GM12878 (cell line): ENCODE measurements around the gene SLC2A4. TPM values are rescaled to one million over a fixed set of nuclear protein-coding genes. Genes with fewer than 3 reads are reported as not detected.

Experiments
- ATAC-seq: fragments of 200-7000 bp; cut with Tn5 transposase; 3 replicates; pipeline ENCODE4 v1.9.1; 2020; ENCODE audit warnings: mild to moderate bottlenecking, moderate library complexity
- BruUV-seq: library from RNA; stranded (reverse); fragments of 400-500 nt; replicated peaks from 2 replicates; lab custom pipeline; 2021; lab: Mats Ljungman, UMichigan
- CTCF ChIA-PET: fragments of 300-600 bp; sonication (Branson Sonifier 250); formaldehyde crosslinking; extraction: SDS; loops from one replicate; lab custom pipeline; 2021; ENCODE audit warnings: inconsistent platforms; lab: Yijun Ruan, JAX
- POLR2A ChIA-PET: fragments of 350-600 bp; formaldehyde crosslinking; extraction: SDS; loops from one replicate; lab custom pipeline; 2021; ENCODE audit warnings: inconsistent platforms; lab: Charles Lee
- RAD21 ChIA-PET: fragments of 300-600 bp; sonication (Branson Sonifier 250); formaldehyde crosslinking; loops from one replicate; lab custom pipeline; 2023; ENCODE audit warnings: antibody characterized with exemption; ENCODE audit not compliant: unreplicated experiment; lab: Charles Lee
- SMC1A ChIA-PET: fragments of 300-600 bp; sonication (Branson Sonifier 250); formaldehyde crosslinking; loops from one replicate; lab custom pipeline; 2023; ENCODE audit not compliant: unreplicated experiment, uncharacterized antibody; lab: Charles Lee
- DNase-seq: peaks from one replicate; pipeline ENCODE4 v3.0.0-alpha.2; 2011; ENCODE audit warnings: low read depth, low spot score
- FAIRE-seq: peaks from 3 replicates; lab custom pipeline; 2011; peaks lifted over from hg19 to GRCh38; lab: Jason Lieb, UNC
- H2AFZ ChIP-seq: 2 replicates; pipeline ENCODE4 v1.6.0; 2011; ENCODE audit warnings: low read depth, low read length, control low read depth; ENCODE audit not compliant: control insufficient read depth
- H3K27ac ChIP-seq: 2 replicates; pipeline ENCODE4 v1.5.1; 2011; ENCODE audit warnings: control low read depth; ENCODE audit not compliant: control insufficient read depth, insufficient read depth
- H3K27me3 ChIP-seq, 2 experiments: replicated peaks in 1 of 2; 2 replicates each; pipeline versions ENCODE4 v1.6.0 to v1.6.1; 2011; ENCODE audit warnings: low read length in 1 of 2; ENCODE audit not compliant: control insufficient read depth in 2 of 2, insufficient read depth in 2 of 2
- H3K36me3 ChIP-seq, 2 experiments: 2 replicates each; pipeline ENCODE4 v1.5.1; 2011; ENCODE audit warnings: low read length in 1 of 2; ENCODE audit not compliant: control insufficient read depth in 2 of 2, insufficient read depth in 2 of 2
- H3K4me1 ChIP-seq: 2 replicates; pipeline ENCODE4 v1.6.1; 2011; ENCODE audit warnings: mild to moderate bottlenecking, low read length, moderate library complexity, mixed read lengths; ENCODE audit not compliant: control insufficient read depth, insufficient read depth
- H3K4me2 ChIP-seq: 2 replicates; pipeline ENCODE4 v1.6.0; 2011; ENCODE audit warnings: control low read depth; ENCODE audit not compliant: control insufficient read depth, insufficient read depth
- H3K4me3 ChIP-seq: fragments of 200-600 bp; sonication (generic); 2 replicates; pipeline ENCODE4 v1.5.1; 2016
- H3K79me2 ChIP-seq: 2 replicates; pipeline ENCODE4 v1.6.0; 2011; ENCODE audit warnings: low read length; ENCODE audit not compliant: control insufficient read depth, insufficient read depth
- H3K9ac ChIP-seq: 2 replicates; pipeline ENCODE4 v1.8.0; 2011; ENCODE audit warnings: low read length, control low read depth, mixed read lengths; ENCODE audit not compliant: control insufficient read depth, insufficient read depth
- H3K9me3 ChIP-seq: replicated peaks from 3 replicates; pipeline ENCODE4 v1.5.1; 2011; ENCODE audit warnings: mild to moderate bottlenecking, low read length; ENCODE audit not compliant: control insufficient read depth, insufficient read depth
- H4K20me1 ChIP-seq: 2 replicates; pipeline ENCODE4 v1.6.0; 2011; ENCODE audit not compliant: control insufficient read depth, insufficient read depth
- CBX5 ChIP-seq: sonication (generic); IDR thresholded peaks from 2 replicates; pipeline ENCODE4 v1.6.1; 2016; ENCODE audit warnings: low read depth, moderate library complexity, mild to moderate bottlenecking, inconsistent platforms
- DPF2 ChIP-seq: fragments of 450-650 bp; IDR thresholded peaks from 2 replicates; pipeline ENCODE4 v1.6.1; 2017; ENCODE audit warnings: mild to moderate bottlenecking
- EP300 ChIP-seq, 2 experiments: fragments of 150-350 bp in 1 of 2; IDR thresholded peaks; 2 replicates each; pipeline ENCODE4 v1.6.1; 2011 to 2012; ENCODE audit warnings: low read depth in 2 of 2, low read length in 2 of 2, borderline replicate concordance in 1 of 2, improper control_type of control experiment in 1 of 2, inconsistent platforms in 1 of 2; ENCODE audit not compliant: control insufficient read depth in 1 of 2
- GABPA ChIP-seq: IDR thresholded peaks from 2 replicates; pipeline ENCODE4 v1.6.1; 2014; ENCODE audit warnings: antibody characterized with exemption, low read depth, mild to moderate bottlenecking, inconsistent platforms
- GATAD2B ChIP-seq: fragments of 450-650 bp; conservative IDR thresholded peaks from 2 replicates; pipeline ENCODE4 v1.6.1; 2017; ENCODE audit warnings: low read depth, mild to moderate bottlenecking, moderate library complexity
- IKZF2 ChIP-seq, 2 experiments: fragments of 450-650 bp; IDR thresholded peaks; 2 replicates each; pipeline ENCODE4 v1.6.1; 2017; ENCODE audit warnings: mild to moderate bottlenecking in 2 of 2, moderate library complexity in 2 of 2
- KLF5 ChIP-seq: fragments of 450-650 bp; IDR thresholded peaks from 2 replicates; pipeline ENCODE4 v1.6.1; 2014; ENCODE audit warnings: mild to moderate bottlenecking; ENCODE audit not compliant: partially characterized antibody
- LARP7 ChIP-seq: fragments of 450-650 bp; IDR thresholded peaks from 2 replicates; pipeline ENCODE4 v1.6.1; 2017; ENCODE audit warnings: mild to moderate bottlenecking
- NFYB ChIP-seq: IDR thresholded peaks from 2 replicates; pipeline ENCODE4 v1.6.1; 2011; ENCODE audit warnings: low read depth, mild to moderate bottlenecking, low read length, improper control_type of control experiment, moderate library complexity; ENCODE audit not compliant: insufficient read depth
- ZNF384 ChIP-seq: IDR thresholded peaks from 2 replicates; pipeline ENCODE4 v1.6.1; 2012; ENCODE audit warnings: low read depth, mild to moderate bottlenecking, low read length, improper control_type of control experiment, borderline replicate concordance
- WGBS: methylation state at CpG from one replicate; pipeline ENCODE4 v1.1.6; 2016; ENCODE audit warnings: low lambda C conversion rate; ENCODE audit not compliant: insufficient replicate concordance, insufficient coverage; ENCODE audit errors: missing lambda C conversion rate; 5-methylcytosine and 5-hydroxymethylcytosine counted together
- in situ Hi-C: fragments of 300-500 bp; cut with MboI; formaldehyde crosslinking; loops from 9 replicates; pipeline ENCODE4 v1.14.3; 2018; ENCODE audit warnings: mixed read lengths
- intact Hi-C: fragments of 100-400 bp; cut with micrococcal nuclease; formaldehyde crosslinking; loops from one replicate; pipeline ENCODE4 v1.14.2; 2022; ENCODE audit not compliant: unreplicated experiment
- polyA plus RNA-seq, 11 experiments: library from polyadenylated mRNA; depleted of rRNA in 4 of 11; unstranded in 6 of 11; stranded (reverse) in 5 of 11; fragments of >200 nt; fragmentation: Nextera tagmentation in 4 of 11; fragmentation: Illumina TruSeq in 1 of 11; extraction: Ambion mirVana in 4 of 11; extraction: Trizol in 1 of 11; gene quantifications; 1 replicate in 1 of 11; 2 replicates in 10 of 11; pipeline versions ENCODE4 v1.2.1 to v1.2.3, GENCODE V29; 2011 to 2016; ENCODE audit warnings: inconsistent platforms in 2 of 11, missing spikeins in 2 of 11, low read depth in 1 of 11
- total RNA-seq, 4 experiments: library from RNA; depleted of rRNA in 3 of 4; stranded (reverse); fragments of >200 nt in 3 of 4; fragmentation: Illumina TruSeq in 1 of 4; extraction: Trizol in 1 of 4; gene quantifications; 2 replicates each; pipeline versions ENCODE4 v1.2.1 to v1.2.3, GENCODE V29; 2013 to 2021
- TF ChIP-seq, protein P1 (sequence below): fragments of 450-650 bp; IDR thresholded peaks from 2 replicates; pipeline ENCODE4 v1.6.1; 2016; ENCODE audit warnings: mild to moderate bottlenecking
- TF ChIP-seq, protein P2 (sequence below): fragments of 450-650 bp; conservative IDR thresholded peaks from 2 replicates; pipeline ENCODE4 v1.6.1; 2017; ENCODE audit warnings: mild to moderate bottlenecking, moderate library complexity

Gene SLC2A4
- total and polyA plus RNA-seq, 10 of the 15 experiments (the other 5 are each of a cell fraction or from before 2014, with no cell fraction given), result 0.03 to 0.23 (median 0.04) TPM; not detected in 4

DNA sequence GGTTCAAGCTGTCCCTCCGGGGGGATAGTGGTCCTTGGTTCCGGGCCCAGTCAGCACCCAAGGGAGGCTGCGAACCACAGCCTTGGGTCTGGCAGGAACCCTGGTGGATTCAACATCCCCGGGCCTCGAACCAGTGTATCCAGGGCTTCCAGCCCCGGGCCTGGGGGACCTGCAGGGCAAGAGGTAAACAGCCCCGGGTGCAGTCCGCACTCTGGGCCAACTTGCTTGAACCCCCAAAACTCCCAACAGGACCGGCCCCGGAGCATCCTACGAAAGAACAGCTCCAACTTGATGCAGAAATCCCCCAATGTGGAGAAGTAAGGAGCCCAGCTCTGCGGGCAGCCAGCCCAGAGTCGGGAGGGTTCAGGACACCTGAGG lies 49.1 kb downstream of the SLC2A4 start:
- POLR2A ChIA-PET, result interaction anchor here (1.3 to 2.3 kb wide), 6 partner anchors 12 to 357 kb away, joined by 4 to 31 read pairs (median 8); partner anchors contain the start of gene TP53
- TF ChIP-seq LARP7 (0 out of 2 replicates have a peak, but pooled peaks have one; percentile 14), DPF2 (peak; percentile 35; the same call in 1 of the 2 replicates), KLF5 (no peak), IKZF2 (IDR thresholded peaks at IDR 0.05) (peak in 1 of 2 experiments; percentile 9; a peak in 1 of 4 replicates), NFYB (no peak), GATAD2B (peak; percentile 35; the same call in 1 of the 2 replicates), CBX5 (no peak), ZNF384 (no peak), EP300 (IDR thresholded peaks at IDR 0.05; ENCODE audit: borderline replicate concordance in 1 of 2, control insufficient read depth in 1 of 2, low read depth in 2 of 2, low read length in 2 of 2) (no peak), GABPA (no peak)
- TF ChIP-seq, protein P1, sequence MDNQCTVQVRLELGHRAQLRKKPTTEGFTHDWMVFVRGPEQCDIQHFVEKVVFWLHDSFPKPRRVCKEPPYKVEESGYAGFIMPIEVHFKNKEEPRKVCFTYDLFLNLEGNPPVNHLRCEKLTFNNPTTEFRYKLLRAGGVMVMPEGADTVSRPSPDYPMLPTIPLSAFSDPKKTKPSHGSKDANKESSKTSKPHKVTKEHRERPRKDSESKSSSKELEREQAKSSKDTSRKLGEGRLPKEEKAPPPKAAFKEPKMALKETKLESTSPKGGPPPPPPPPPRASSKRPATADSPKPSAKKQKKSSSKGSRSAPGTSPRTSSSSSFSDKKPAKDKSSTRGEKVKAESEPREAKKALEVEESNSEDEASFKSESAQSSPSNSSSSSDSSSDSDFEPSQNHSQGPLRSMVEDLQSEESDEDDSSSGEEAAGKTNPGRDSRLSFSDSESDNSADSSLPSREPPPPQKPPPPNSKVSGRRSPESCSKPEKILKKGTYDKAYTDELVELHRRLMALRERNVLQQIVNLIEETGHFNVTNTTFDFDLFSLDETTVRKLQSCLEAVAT, result peak; percentile 62; the same call in 1 of the 2 replicates
- TF ChIP-seq, protein P2, sequence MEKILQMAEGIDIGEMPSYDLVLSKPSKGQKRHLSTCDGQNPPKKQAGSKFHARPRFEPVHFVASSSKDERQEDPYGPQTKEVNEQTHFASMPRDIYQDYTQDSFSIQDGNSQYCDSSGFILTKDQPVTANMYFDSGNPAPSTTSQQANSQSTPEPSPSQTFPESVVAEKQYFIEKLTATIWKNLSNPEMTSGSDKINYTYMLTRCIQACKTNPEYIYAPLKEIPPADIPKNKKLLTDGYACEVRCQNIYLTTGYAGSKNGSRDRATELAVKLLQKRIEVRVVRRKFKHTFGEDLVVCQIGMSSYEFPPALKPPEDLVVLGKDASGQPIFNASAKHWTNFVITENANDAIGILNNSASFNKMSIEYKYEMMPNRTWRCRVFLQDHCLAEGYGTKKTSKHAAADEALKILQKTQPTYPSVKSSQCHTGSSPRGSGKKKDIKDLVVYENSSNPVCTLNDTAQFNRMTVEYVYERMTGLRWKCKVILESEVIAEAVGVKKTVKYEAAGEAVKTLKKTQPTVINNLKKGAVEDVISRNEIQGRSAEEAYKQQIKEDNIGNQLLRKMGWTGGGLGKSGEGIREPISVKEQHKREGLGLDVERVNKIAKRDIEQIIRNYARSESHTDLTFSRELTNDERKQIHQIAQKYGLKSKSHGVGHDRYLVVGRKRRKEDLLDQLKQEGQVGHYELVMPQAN, result 0 out of 2 replicates have a peak, but pooled peaks have one; percentile 21
- peak overlapping the region; percentile 52 for H3K9ac ChIP-seq
- CTCF ChIA-PET, result interaction anchor here (1.4 to 7.9 kb wide), 2 partner anchors 13 to 22 kb away, joined by 3 to 49 read pairs; partner anchors contain the start of gene KCTD11
- H3K4me1 ChIP-seq, result peaks cover 36% of the 10 kb centered on the region
- H3K27me3 ChIP-seq, result no peaks in the 10 kb centered on the region
- H2AFZ ChIP-seq, result peak overlapping the region; percentile 56
- no TSS peak for BruUV-seq
- WGBS, result 58% methylated on average over 13 of the region's 13 CpGs
- ATAC-seq (no peak), FAIRE-seq (no peak), DNase-seq (no peak)
- H3K4me3 ChIP-seq, result peak overlapping the region; percentile 99
- intact Hi-C loops (no loop called here), in situ Hi-C loops (no loop called here)
- H3K79me2 ChIP-seq, result peaks cover 17% of the 10 kb centered on the region
- H3K27ac ChIP-seq, result peak overlapping the region; percentile 94
- peak overlapping the region; percentile 97 for H3K4me2 ChIP-seq
- H3K9me3 ChIP-seq, result no peaks in the 10 kb centered on the region
- H4K20me1 ChIP-seq, result no peaks in the 10 kb centered on the region
- SMC1A ChIA-PET, result no interaction called here
- RAD21 ChIA-PET, result interaction anchor here (1.1 to 2.4 kb wide), 2 partner anchors 21 to 25 kb away, joined by 5 to 11 read pairs; no protein-coding TSS in a partner anchor
- no peaks in the 10 kb centered on the region for H3K36me3 ChIP-seq
